Neural cell (in vitro differentiated cells): ENCODE data around the gene PLXNA4. TPM values are rescaled to one million over a fixed set of nuclear protein-coding genes. Genes with fewer than 3 reads are reported as not detected.

Experiments
- H2AFZ ChIP-seq: fragments of 200-600, 300-800 bp; sonication (generic), shearing (Covaris generic); 2 replicates; pipeline ENCODE4 v1.6.0; 2014; ENCODE audit warnings: low read depth, mild to moderate bottlenecking, antibody characterized with exemption, low read length, moderate library complexity
- H3F3A ChIP-seq: fragments of 200-600 bp; shearing (Covaris generic); 2 replicates; pipeline ENCODE4 v1.6.1; 2016; ENCODE audit warnings: mild to moderate bottlenecking, moderate library complexity, mixed read lengths, antibody characterized with exemption, low read length; ENCODE audit not compliant: insufficient read depth, poor library complexity, severe bottlenecking
- H3K27ac ChIP-seq: fragments of 200-600, 300-800 bp; sonication (generic), shearing (Covaris generic); 2 replicates; pipeline ENCODE4 v1.5.1; 2014; ENCODE audit warnings: mild to moderate bottlenecking, low read length, moderate library complexity
- H3K27me3 ChIP-seq: fragments of 300-800, 200-600 bp; sonication (generic), shearing (Covaris generic); 2 replicates; pipeline ENCODE4 v1.6.0; 2014; ENCODE audit warnings: mild to moderate bottlenecking, low read depth, low read length, moderate library complexity; ENCODE audit not compliant: insufficient read depth
- H3K36me3 ChIP-seq: fragments of 300-800, 200-600 bp; sonication (generic), shearing (Covaris generic); 2 replicates; pipeline ENCODE4 v1.5.1; 2014; ENCODE audit warnings: mild to moderate bottlenecking, antibody characterized with exemption, low read length, moderate library complexity; ENCODE audit not compliant: insufficient read depth
- H3K4me2 ChIP-seq: fragments of 300-800, 200-600 bp; sonication (generic), shearing (Covaris generic); 2 replicates; pipeline ENCODE4 v1.6.0; 2014; ENCODE audit warnings: mild to moderate bottlenecking, low read length
- H3K4me3 ChIP-seq: fragments of 300-800, 200-600 bp; sonication (generic), shearing (Covaris generic); 2 replicates; pipeline ENCODE4 v1.5.1; 2014; ENCODE audit warnings: mild to moderate bottlenecking, low read length, moderate library complexity
- H3K79me2 ChIP-seq: fragments of 200-600 bp; shearing (Covaris generic); replicated peaks from 2 replicates; pipeline ENCODE4 v1.6.0; 2014; ENCODE audit warnings: mild to moderate bottlenecking, low read length, moderate library complexity; ENCODE audit not compliant: insufficient read depth
- H3K9ac ChIP-seq: fragments of 300-800, 200-600 bp; sonication (generic), shearing (Covaris generic); 2 replicates; pipeline ENCODE4 v1.6.1; 2016; ENCODE audit warnings: mild to moderate bottlenecking, low read length, mixed read lengths
- H3K9me2 ChIP-seq: fragments of 200-600 bp; shearing (Covaris generic); 2 replicates; pipeline ENCODE4 v1.6.1; 2016; ENCODE audit warnings: mild to moderate bottlenecking, low read length, mixed read lengths; ENCODE audit not compliant: insufficient read depth
- H3K9me3 ChIP-seq: fragments of 200-600, 300-800 bp; sonication (generic), shearing (Covaris generic); 2 replicates; pipeline ENCODE4 v1.6.1; 2016; ENCODE audit warnings: mild to moderate bottlenecking, mixed run types, low read length, moderate library complexity, mixed read lengths
- H4K20me1 ChIP-seq: fragments of 200-600 bp; shearing (Covaris generic); 2 replicates; pipeline ENCODE4 v1.6.1; 2016; ENCODE audit warnings: mild to moderate bottlenecking, mixed run types; ENCODE audit not compliant: insufficient read depth
- EZH2 ChIP-seq: fragments of 200-600, 300-800 bp; shearing (Covaris generic), sonication (generic); IDR thresholded peaks from 2 replicates; pipeline ENCODE4 v1.6.1; 2014; ENCODE audit warnings: antibody characterized with exemption, low read length, borderline replicate concordance, mild to moderate bottlenecking; ENCODE audit not compliant: insufficient read depth, poor library complexity, severe bottlenecking
- MXI1 ChIP-seq: fragments of 450-650 bp; conservative IDR thresholded peaks from 2 replicates; pipeline ENCODE4 v1.6.1; 2014; ENCODE audit warnings: antibody characterized with exemption, mild to moderate bottlenecking; ENCODE audit not compliant: poor library complexity, severe bottlenecking
- POLR2AphosphoS5 ChIP-seq: IDR thresholded peaks from 2 replicates; pipeline ENCODE4 v1.6.1; 2012
- RAD21 ChIP-seq: fragments of 450-650 bp; conservative IDR thresholded peaks from 2 replicates; pipeline ENCODE4 v1.6.1; 2014; ENCODE audit warnings: antibody characterized with exemption, mild to moderate bottlenecking, moderate library complexity
- TAF1 ChIP-seq: IDR thresholded peaks from 2 replicates; pipeline ENCODE4 v1.6.1; 2012; ENCODE audit warnings: low read depth
- polyA plus RNA-seq: library from polyadenylated mRNA; depleted of rRNA; stranded (reverse); fragments of >200 nt; gene quantifications from 2 replicates; pipeline ENCODE4 v1.2.3, GENCODE V29; 2014
- TF ChIP-seq, protein P1 (sequence below): IDR thresholded peaks from 2 replicates; pipeline ENCODE4 v1.6.1; 2012; ENCODE audit warnings: borderline replicate concordance

PLXNA4 gene
- polyA plus RNA-seq, 1 donor from 2014 or later, result 7.2 TPM

DNA sequence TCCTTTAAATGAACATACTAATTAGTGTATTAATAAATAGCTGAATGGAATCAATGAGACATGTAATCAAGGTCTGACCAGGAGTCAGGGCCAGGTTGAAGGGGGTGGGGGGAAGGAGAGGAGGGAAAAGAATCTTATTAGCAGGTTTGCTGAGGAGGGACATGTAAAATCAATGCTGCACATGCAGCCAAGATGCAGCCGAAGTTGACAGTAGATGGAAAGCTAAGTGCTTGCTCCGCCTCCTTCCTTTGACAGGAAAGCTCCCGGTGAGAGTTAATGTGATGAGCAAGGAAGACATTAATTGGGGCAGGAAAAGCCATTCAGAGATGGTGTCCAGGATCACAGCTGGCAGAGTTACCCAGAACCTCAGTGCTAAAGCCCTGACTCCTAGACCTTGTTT lies 24.4 kb downstream of the PLXNA4 start:
- Histone ChIP-seq H3K9me3 (no peaks in the 10 kb centered on the region), H4K20me1 (no peaks in the 10 kb centered on the region)
- TF ChIP-seq, protein P1, sequence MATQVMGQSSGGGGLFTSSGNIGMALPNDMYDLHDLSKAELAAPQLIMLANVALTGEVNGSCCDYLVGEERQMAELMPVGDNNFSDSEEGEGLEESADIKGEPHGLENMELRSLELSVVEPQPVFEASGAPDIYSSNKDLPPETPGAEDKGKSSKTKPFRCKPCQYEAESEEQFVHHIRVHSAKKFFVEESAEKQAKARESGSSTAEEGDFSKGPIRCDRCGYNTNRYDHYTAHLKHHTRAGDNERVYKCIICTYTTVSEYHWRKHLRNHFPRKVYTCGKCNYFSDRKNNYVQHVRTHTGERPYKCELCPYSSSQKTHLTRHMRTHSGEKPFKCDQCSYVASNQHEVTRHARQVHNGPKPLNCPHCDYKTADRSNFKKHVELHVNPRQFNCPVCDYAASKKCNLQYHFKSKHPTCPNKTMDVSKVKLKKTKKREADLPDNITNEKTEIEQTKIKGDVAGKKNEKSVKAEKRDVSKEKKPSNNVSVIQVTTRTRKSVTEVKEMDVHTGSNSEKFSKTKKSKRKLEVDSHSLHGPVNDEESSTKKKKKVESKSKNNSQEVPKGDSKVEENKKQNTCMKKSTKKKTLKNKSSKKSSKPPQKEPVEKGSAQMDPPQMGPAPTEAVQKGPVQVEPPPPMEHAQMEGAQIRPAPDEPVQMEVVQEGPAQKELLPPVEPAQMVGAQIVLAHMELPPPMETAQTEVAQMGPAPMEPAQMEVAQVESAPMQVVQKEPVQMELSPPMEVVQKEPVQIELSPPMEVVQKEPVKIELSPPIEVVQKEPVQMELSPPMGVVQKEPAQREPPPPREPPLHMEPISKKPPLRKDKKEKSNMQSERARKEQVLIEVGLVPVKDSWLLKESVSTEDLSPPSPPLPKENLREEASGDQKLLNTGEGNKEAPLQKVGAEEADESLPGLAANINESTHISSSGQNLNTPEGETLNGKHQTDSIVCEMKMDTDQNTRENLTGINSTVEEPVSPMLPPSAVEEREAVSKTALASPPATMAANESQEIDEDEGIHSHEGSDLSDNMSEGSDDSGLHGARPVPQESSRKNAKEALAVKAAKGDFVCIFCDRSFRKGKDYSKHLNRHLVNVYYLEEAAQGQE, result peak; percentile 39
- TF ChIP-seq MXI1 (no peak), RAD21 (no peak)

DNA sequence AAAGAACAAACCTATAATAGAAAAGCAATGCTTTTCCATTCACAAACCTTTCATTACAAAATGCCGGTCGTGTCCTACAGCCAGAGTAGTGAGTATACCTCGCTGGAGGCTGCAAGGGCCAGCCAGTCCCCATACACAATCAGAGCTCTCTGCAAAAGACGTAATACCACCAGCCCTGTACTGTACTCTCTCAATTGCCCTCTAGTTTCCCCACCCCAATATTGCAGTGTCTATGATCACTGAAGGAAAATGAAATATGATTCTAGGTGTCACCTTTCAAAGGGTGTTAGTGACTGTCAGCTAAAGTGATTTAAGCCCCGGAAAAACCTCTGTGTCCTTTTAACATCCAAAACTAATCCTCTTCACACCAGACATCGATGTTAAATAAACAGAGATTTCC lies 24.8 kb downstream of the PLXNA4 start:
- Histone ChIP-seq H3F3A (peaks cover 4% of the 10 kb centered on the region), H4K20me1 (no peaks in the 10 kb centered on the region), H3K9me2 (no peaks in the 10 kb centered on the region), H3K9ac (no peak overlapping the region), H3K36me3 (no peaks in the 10 kb centered on the region), H3K4me2 (peak overlapping the region; percentile 34), H3K9me3 (no peaks in the 10 kb centered on the region), H3K79me2 (no peaks in the 10 kb centered on the region), H3K4me3 (peak overlapping the region; percentile 28), H3K27ac (peak overlapping the region; percentile 33), H3K27me3 (no peaks in the 10 kb centered on the region), H2AFZ (no peak overlapping the region)
- TF ChIP-seq, protein P1, result peak; percentile 26
- no peak for TF ChIP-seq MXI1

More for the DNA sequence above, 24.4 kb downstream of the PLXNA4 start:
- Histone ChIP-seq H3F3A (peaks cover 4% of the 10 kb centered on the region), H3K9me2 (no peaks in the 10 kb centered on the region), H3K4me3 (peak overlapping the region; percentile 28), H3K36me3 (no peaks in the 10 kb centered on the region), H3K27me3 (no peaks in the 10 kb centered on the region), H3K79me2 (no peaks in the 10 kb centered on the region), H3K9ac (no peak overlapping the region), H3K4me2 (peak overlapping the region; percentile 34), H3K27ac (peak overlapping the region; percentile 33), H2AFZ (no peak overlapping the region)

DNA sequence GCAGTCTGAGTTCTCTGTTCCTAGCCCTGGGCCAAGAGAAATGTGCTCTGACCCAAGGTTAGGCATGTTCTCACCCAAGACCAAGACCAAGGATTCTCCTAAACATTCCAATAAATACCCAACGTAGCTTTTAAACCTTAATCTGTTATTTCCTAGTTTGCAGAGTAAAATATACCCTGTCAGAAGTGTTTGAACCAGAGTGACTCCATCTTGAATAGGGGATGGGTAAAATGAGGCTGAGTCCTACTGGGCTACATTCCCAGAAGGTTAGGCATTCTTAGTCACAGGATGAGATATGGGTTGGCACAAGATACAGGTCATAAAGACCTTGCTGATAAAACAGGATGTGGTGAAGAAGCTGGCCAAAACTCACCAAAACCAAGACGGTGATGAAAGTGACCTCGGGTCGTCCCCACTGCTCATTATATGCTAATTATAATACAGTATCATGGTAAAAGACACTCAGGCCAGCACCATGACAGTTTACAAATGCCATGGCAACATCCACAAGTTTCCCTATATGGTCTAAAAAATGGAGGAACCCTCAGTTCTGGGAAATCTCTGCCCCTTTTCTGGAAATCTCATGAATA lies 27.7 kb downstream of the PLXNA4 start:
- TF ChIP-seq EZH2, result no peak
- TF ChIP-seq POLR2AphosphoS5, result no peak
- TF ChIP-seq, protein P1, result no peak
- no peak for TF ChIP-seq TAF1
- no peak for TF ChIP-seq MXI1
- Histone ChIP-seq H3K9ac (no peak overlapping the region), H3K4me2 (no peak overlapping the region)

More for the DNA sequence above, 27.7 kb downstream of the PLXNA4 start:
- Histone ChIP-seq H2AFZ (no peak overlapping the region), H4K20me1 (no peaks in the 10 kb centered on the region), H3K9me3 (no peaks in the 10 kb centered on the region), H3K27me3 (no peaks in the 10 kb centered on the region), H3K27ac (no peak overlapping the region), H3K4me3 (no peak overlapping the region), H3K79me2 (no peaks in the 10 kb centered on the region), H3F3A (peaks cover 4% of the 10 kb centered on the region), H3K9me2 (no peaks in the 10 kb centered on the region), H3K36me3 (no peaks in the 10 kb centered on the region)
